ENCODE data around the gene ROGDI.

The ROGDI gene

GRCh38 chr16:4813251-4814003, 11.0 kb upstream of the ROGDI start:
- DNase-seq: no peak

- no peak for DNase-seq
Measured at GRCh38 chr16:4811773-4812172, 9.3 kb upstream of the ROGDI start.

- DNase-seq: no peak
Measured at GRCh38 chr16:4811242-4811641, 8.8 kb upstream of the ROGDI start.

DNA sequence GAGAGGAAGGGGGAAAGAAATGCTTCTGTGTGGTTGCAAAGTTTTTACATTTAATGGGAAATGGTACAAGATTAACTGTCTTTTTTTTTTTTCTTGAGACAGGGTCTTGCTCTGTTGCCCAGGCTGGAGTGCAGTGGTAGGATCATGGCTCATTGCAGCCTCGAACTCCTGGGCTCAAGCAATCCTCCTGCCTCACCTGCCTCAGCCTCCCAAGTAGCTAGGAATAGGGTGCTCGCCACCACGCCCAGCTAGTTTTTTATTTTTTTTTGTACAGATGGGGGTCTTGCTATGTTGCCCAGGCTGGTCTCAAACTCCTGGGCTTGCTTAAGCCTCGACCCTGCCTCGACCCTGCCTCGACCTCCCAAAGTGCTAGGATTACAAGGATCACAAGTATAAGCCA, 3.8 kb upstream of the ROGDI start:
- DNase-seq: no peak

DNA sequence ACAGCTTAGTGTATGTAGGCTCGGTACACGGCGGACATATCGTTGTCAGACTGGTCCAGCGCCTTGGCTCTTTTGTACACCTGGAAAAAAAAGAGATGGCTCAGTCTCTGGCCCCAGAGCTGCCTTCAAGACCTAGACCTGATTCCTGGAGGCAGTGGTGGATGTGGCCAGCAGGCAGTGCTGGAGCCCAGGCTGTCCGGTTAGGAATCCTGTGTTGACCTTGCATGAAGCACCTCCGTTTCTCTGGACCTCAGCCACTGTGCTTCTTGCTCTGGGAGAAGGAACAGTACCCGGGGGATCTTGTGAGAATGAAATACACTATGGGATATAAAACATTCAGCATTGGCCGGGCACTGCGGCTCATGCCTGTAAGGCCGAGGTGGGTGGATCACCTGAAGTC, 2.8 kb upstream of the ROGDI start:
- DNase-seq: no peak

DNA sequence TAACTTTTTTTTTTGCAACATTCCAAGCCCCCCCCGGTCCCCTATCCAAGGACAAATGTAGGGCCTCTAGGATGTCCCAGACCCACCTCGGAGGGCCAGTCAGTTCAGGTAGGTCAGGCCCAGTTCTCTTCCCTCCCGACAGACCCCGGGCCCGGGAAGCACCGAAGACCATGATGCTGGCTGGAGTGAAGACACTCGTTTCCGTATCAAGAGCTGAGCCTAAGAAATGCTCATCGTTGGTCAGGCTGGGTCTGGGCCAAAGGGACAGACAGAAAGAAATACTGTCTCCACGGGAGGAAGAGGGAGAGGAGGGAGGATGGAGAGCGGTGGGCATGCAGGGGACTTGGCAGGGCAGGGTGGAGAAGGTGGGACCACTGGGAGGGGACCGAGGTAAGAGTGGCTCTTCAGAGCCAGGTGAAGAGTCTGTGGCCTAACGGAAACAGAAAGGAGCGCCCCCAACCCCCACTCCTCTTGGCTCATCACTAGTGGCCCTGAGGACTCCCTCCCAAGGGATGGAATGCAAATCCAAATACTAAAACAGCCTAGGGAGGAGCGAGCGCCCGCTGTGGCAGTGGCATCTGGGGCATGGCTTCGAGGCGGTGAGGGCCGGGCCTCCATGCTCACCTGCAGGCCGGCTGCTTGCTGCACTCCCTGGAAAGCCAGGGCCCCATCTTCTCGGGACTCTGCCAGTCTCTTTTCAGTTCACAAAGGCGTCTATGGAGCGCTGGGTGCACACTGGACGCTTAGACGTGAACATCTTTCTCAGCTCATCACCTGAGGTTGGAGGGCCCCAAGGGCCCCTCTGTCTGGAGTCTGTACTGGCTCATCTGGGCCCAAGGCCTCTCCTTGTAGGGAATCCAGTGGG, 1.7 kb upstream of the ROGDI start:
- no peak for DNase-seq

DNA sequence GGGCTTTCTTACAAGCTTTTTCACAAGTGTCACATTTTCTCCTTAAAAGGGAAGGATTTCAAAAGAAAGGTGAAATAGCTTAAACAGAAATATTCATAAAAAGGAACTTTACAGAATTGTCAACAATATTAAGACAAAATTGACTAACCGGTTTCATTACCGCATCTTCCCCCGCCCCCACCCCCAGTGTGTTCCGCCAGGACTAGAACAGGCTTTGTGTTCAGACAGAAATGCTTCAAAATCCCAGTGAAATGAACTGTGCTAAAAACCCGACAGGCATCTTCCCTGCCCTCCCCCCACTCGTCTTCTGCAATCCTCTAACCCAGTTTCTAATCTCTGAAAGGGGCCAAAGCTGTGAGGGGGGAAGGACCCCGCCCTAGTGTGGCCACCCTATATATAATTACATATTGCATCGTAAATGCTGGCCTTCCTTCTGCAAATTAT, 990 bp upstream of the ROGDI start:
- no peak for DNase-seq

GRCh38 chr16:4802659-4803287, 340 bp upstream of the ROGDI start:
- DNase-seq: peak; percentile 91

- DNase-seq: no peak
Measured at GRCh38 chr16:4801051-4801961, 1.1 kb downstream of the ROGDI start.

DNA sequence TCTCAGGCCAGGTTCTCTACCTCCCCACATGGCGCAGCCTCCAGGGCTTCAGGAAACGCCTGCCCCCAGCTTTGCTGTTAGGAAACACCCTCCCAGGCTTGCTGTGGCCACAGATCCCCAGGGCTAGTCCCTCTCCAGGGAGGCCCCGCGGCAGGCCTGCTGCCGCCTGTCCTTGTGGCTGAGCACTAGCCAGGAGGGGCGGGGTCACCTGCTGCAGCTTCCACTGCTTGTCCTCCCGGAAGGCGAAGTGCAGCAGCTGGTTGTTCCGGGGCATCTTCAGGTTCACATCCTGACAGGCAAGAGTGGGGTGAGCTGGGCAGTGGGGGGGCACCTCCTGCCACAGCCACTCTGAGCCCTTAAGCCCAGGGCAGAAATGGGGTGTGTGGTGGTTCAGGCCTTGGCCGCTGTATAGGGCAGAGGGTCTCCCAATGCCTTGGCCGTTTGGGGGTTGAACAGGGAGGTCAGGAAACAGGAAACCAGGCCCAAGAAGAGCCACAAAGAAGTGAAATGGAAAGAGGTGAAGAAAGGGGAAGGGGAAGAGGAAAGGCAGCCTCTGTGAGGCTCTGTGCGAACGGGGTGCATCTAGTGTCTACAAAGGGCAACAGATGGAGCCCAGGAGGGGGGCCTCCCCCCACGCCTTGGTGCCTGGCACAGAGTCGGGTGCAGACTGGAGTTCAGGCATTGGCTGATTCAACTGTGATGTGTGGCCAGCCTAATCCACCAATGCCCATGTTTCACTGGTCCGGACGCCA, 2.0 kb downstream of the ROGDI start:
- no peak for DNase-seq

DNA sequence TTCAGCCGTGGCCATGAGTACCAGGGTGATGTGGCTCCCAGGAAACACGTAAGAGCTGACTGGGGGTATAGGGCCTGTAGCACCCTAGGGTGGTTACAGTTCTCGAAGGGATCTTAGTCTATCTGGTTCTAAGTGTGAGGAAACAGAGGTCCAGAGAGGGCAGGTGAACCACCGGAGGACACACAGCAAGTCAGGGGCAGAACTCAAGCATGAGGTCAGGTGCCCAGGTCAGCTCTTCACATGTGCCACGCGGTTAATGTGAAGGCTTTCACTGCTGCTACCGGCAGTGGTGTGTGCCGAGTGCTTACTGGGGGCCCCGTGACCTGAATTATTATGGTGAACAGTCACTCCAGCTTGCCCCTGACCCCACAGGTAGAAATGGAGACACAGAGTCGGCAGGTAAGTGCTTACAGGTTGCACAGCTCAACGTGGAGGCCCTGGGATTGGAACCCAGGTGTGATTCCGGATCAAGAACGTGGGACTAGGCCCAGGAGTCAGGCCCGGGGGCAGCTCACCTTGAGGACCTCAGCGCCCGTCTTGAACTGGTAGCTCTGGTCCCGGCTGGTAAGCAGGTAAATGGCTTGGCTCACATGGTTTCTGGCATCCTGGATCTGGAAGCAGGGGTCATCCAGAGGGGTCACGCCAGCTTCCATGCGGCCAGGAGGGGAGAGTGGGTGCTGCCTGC, 3.1 kb downstream of the ROGDI start:
- DNase-seq: no peak

DNA sequence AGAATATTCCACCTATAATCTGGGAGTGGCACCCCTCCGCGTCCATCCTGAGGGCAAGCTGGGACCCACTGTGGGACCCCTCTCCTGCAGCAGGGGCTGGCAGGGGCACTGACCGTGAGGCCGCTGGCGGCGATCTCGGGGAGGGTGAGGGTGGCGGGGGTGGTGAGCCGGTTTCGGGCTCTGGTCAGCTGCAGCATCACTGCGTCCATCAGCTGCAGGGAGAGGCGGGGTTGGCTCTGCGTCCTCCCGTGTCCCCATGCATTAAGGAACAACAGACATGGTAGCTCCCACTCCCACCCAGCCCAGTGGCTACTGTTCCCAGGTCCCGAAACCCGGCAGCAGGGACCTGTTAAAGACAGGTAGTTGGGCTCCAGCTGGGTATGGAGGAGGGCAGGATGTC, 4.0 kb downstream of the ROGDI start:
- DNase-seq: no peak

- no peak for DNase-seq
Measured at GRCh38 chr16:4797805-4798252, 4.6 kb downstream of the ROGDI start.

GRCh38 chr16:4796982-4797804, 5.2 kb downstream of the ROGDI start:
- DNase-seq: no peak

DNA sequence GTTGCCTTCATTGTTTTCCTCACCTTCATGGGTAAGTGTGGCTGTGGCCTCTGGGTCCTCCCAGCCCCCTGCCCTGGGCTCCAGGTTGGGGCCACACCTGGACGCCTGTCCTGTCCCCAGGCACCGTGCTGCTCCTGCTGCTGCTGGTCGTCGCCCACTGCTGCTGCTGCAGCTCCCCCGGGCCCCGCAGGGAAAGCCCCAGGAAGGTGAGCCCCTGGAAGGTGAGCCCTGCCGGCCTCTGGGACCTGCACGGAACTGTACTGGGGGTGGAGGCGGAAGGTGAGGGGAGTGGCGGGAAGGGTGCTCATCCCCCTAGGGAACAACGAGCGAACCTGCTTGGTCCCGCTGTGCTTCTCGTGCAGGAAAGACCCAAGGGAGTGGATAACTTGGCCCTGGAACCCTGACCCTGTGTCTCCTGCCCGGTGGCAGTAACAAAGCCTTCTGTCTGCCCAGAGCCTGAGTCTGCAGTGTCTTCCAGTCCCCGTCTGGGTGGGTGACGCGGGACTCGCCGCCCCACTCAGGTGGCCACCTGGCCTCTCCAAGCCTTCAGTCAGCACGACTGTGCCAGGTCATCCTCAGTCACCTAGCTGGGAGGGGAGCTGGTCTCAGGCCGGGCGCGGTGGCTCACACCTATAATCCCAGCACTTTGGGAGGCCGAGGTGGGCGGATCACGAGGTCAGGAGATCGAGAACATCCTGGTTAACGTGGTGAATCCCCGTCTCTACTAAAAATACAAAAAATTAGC, 6.4 kb downstream of the ROGDI start:
- DNase-seq: no peak

- no peak for DNase-seq
Measured at GRCh38 chr16:4795181-4795827, 7.1 kb downstream of the ROGDI start, which contains the start of gene SMIM22. TSS of gene SMIM22 (plus strand) at chr16:4795369. CDS start at chr16:4795735, 366 bp downstream.

DNA sequence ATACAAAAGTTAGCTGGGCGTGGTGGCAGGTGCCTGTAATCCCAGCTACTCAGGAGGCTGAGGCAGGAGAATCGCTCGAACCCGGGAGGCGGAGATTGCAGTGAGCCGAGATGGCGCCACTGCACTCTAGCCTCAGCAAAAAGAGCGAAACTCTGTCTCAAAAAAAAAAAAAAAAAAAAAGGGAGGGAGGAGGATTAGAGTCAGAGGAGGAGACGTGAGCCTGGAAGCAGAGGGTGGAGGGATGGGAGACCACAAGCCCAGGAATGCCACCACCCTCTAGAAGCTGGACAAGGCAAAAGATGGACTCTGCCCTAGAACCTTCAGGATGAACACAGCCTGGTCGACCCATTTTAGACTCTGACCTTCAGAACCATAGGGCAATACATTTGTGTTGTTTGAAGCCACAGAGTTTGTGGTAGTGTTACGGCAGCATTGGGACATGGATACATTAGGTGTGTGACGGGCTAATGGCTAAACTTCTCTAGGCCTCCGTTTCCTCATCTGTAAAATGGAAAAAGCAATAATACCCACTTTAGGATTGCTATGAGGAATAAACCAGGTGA, 9.4 kb downstream of the ROGDI start:
- DNase-seq: no peak

DNA sequence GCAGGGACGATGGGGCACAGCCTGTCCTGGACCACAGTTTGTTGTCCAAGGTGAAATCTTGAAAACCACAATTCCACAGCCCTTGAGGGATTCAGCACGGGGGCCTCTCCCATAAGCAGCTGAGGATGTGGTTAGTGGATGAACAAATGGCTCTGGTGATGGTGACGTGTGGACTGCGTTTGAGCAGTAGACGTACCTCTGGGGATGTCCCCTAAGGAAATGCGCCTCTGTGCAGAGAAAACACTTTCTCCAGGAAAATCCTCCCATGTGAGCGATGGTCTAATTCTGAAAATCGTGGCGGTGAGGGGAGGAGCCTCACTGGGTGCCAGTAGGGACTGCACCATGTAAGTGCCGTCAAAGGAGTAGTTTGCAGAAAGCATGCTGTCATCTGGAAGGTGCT, 11.6 kb downstream of the ROGDI start:
- no peak for DNase-seq
